ACC112 (cell line): ENCODE measurements around the gene SLC16A5.

ENCODE experiments used
- H2AFZ ChIP-seq: fragments of 200-600 bp; sonication (generic); one replicate; pipeline ENCODE4 v1.6.0; 2017; ENCODE audit warnings: antibody characterized with exemption, low read length; ENCODE audit not compliant: unreplicated experiment
- H3K27ac ChIP-seq: fragments of 200-600 bp; sonication (generic); 2 replicates; pipeline ENCODE4 v1.5.1; 2014; ENCODE audit warnings: low read depth, mild to moderate bottlenecking, antibody characterized with exemption, low read length, moderate library complexity
- H3K27me3 ChIP-seq: fragments of 200-600 bp; sonication (generic); 2 replicates; pipeline ENCODE4 v1.6.1; 2014; ENCODE audit warnings: mild to moderate bottlenecking, antibody characterized with exemption, low read length, moderate library complexity, mixed read lengths; ENCODE audit not compliant: insufficient read depth
- H3K36me3 ChIP-seq: fragments of 200-600 bp; sonication (generic); 2 replicates; pipeline ENCODE4 v1.6.1; 2016; ENCODE audit warnings: mild to moderate bottlenecking, antibody characterized with exemption, low read length, moderate library complexity, mixed read lengths; ENCODE audit not compliant: insufficient read depth
- H3K4me1 ChIP-seq: fragments of 200-600 bp; sonication (generic); one replicate; pipeline ENCODE4 v1.6.1; 2016; ENCODE audit warnings: low read length, mixed read lengths; ENCODE audit not compliant: insufficient read depth, unreplicated experiment, control insufficient read depth
- H3K4me3 ChIP-seq: fragments of 200-600 bp; sonication (generic); 2 replicates; pipeline ENCODE4 v1.5.1; 2014; ENCODE audit warnings: mild to moderate bottlenecking, low read depth, low read length
- H3K79me2 ChIP-seq: fragments of 200-600 bp; sonication (generic); one replicate; pipeline ENCODE4 v1.6.0; 2016; ENCODE audit warnings: low read length; ENCODE audit not compliant: control insufficient read depth, unreplicated experiment, insufficient read depth

Gene SLC16A5

GRCh38 chr17:75154195-75155106 lies 66.7 kb downstream of the SLC16A5 start, which contains the start of gene JPT1:
TSS of gene JPT1 (minus strand) at chr17:75154512. CDS start at chr17:75154397, 115 bp downstream.
- H3K27ac ChIP-seq = no peak within 1 kb of the TSS
- H3K4me3 ChIP-seq = peak within 1 kb of the TSS; percentile 84
- peak within 1 kb of the TSS; percentile 6 for H2AFZ ChIP-seq
- H3K27me3 ChIP-seq = no peaks in the 10 kb centered on the region
- H3K4me1 ChIP-seq = peaks cover 25% of the 10 kb centered on the region
- H3K79me2 ChIP-seq = peaks cover 44% of the 10 kb centered on the region
- no peaks in the 10 kb centered on the region for H3K36me3 ChIP-seq

- H2AFZ ChIP-seq = no peak overlapping the region
- H3K36me3 ChIP-seq = no peaks in the 10 kb centered on the region
- peaks cover 38% of the 10 kb centered on the region for H3K79me2 ChIP-seq
- no peak overlapping the region for H3K27ac ChIP-seq
- no peaks in the 10 kb centered on the region for H3K27me3 ChIP-seq
- H3K4me3 ChIP-seq = no peak overlapping the region
- H3K4me1 ChIP-seq = peaks cover 29% of the 10 kb centered on the region
These were observed 67.4 kb downstream of the SLC16A5 start for GRCh38 chr17:75155191-75155601.
